Stimulated activated CD8-positive, alpha-beta memory T cell treated with anti-CD3 and anti-CD28 coated beads, Interleukin-12 subunit alpha, Interleukin-12 subunit beta, amount 100 ng/mL, for 24 hours (primary cell): ENCODE measurements around the gene TMEM63C.

ENCODE experiments used
- DNase-seq: peaks from one replicate; pipeline ENCODE4 v3.0.0-alpha.2; 2020; ENCODE audit errors: extremely low read depth

TMEM63C gene

DNA sequence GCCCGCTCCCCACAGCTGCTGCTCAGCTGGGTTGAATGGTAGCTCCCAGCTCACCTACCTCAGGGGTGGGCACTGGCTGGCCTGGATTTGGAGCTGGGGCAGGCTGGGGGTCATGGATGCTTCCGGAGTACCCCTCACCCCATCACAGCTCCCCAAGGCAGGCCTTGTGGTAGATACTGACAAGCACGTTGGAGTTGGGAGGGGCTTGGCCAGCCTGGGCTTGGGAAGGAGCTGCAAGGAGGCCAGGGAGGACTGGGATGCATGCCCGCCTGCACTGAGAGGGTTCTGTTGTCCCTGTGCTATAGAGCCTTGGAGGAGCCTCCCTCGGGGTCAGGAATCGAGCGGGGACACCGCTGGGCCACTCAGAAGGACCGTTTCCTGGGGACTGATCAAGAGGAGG, 14.2 kb downstream of the TMEM63C start:
- DNase-seq, result no peak

GRCh38 chr14:77197988-77198387, 16.4 kb downstream of the TMEM63C start:
- no peak for DNase-seq

DNA sequence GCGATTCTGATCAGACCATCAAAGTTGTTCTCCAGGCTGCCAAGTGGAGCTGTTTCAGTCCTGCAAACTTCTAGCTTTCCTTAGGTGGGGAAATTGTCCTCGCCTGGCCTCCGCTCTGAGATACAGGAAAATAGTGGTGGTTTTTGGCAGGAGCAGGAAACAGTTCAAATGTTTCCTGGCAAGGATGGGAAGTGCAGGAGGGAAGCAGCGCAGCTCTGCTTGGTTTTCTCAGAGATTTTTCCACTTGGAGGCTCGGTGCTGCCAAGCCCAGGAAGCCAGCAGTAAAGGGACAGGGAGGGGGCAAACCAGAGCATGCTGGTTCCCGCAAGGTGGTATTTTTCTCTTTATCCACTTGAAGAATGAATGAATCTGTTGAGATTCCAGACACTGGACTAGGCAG, 17.0 kb downstream of the TMEM63C start:
- DNase-seq, result no peak

DNA sequence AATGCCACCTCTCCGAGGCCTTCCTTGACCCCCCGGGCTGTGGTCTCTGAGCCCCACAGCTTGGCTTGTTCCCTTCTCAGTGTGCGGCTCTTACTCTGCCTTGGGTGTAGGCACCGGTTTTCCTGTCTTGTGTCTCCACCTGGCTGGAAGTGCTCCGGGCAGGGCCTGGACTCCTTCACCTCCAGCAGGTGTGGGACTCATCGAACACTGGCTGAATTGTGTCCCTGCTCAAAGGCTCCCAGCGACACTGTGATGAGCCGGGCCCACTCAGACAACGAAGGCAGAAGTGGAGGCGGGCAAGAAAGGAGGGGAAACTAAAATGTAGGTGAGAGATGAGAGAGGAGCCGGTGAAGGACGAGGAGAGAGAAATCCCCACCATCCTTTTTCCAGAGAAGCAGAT, 18.0 kb downstream of the TMEM63C start:
- DNase-seq, result no peak

DNA sequence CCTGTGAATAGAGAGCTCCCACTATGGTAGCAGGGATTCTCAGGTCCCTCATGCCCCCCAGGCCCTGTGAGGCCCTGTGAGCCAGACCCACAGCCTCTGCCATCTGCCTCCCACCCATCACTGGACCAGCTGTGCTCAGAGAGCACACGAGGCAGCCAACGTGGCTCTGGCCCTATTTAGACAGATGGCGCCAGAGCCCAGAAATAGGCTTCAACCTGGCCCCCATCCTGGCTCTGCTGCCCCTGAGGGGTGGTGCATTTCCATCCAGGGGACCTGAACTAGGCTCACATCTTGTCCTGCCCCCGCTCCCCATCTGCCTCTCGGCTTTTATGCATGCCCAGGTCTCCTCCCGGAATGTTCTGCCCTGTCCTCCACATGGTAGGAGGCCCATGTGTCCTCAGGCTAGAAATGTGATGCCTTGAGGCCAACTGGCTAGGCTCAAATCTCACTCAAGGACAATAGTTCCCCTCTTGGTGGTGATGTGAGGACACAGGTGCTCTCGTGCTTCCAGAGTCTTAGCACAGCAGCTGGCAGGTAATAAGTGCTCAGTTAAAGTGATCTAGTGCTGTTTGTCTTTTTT, 18.9 kb downstream of the TMEM63C start:
- DNase-seq, result no peak

DNA sequence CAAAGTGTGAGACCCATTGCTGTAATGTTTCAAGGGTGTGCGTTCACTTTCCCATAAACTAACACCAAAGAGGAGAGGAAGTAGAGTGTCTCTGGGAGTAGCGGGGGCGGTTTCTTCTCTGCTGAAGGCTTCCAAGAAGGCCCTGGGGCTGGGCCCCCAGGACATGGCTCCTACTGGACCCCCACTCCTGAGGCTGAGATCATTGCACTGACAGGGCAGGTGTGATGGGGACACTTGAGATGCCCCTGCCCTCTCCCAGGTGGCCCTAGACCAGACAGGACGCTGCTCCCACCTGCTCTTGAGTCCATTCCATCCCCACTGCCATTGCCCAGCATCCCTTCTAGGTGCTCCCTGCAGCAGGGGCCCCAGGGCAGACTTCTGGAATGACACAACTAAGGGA, 20.1 kb downstream of the TMEM63C start:
- no peak for DNase-seq

- DNase-seq, result no peak
These were observed 22.2 kb downstream of the TMEM63C start for GRCh38 chr14:77203611-77204458.

- no peak for DNase-seq
These were observed 22.8 kb downstream of the TMEM63C start for GRCh38 chr14:77204459-77204771.

DNA sequence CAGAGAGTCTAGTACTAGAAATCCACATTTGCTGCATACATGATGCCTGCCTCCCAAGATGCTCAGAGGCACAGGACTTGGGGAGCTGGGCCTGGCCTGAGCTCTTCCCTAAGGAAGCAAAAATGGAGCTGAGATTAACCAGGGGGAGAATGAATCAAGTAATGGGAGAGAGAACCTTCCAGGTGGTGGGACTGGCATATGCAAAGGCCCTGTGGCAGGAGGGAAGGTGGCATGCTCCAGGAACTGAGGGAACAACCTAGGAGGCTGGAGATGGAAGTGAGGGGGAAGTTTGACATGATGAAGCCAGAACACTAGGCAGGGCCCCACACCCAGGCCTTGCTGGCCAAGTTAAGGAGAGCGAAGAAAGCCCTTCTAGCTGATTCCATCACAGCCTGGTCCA, 23.3 kb downstream of the TMEM63C start:
- DNase-seq, result no peak

GRCh38 chr14:77205566-77205965, 24.0 kb downstream of the TMEM63C start:
- no peak for DNase-seq

GRCh38 chr14:77206261-77206824, 24.7 kb downstream of the TMEM63C start:
- no peak for DNase-seq

DNA sequence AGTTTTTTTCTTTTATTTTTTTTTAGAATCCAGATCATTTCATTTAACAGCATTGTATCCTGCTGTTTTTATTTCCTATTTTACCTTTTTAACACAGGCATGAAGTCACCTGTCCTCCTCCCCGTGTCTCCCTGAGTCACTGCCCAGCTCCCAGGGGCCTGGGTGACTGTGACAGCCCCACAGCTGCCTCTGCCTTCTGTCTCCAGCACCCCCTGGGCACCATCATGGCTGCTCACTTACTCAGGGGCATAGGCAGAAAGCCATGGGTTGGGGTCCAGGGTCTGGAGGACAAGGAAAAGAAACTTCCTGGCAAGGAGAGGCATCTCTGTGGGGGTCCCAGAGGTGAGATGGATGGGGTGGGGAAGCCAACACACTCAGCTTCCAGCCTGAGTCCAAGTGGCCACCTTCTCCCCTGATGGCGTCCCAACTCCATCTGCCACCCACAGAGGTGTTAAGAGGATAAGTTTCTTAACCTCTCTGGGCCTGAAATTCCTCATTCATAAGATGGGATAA, 25.3 kb downstream of the TMEM63C start:
- no peak for DNase-seq

- DNase-seq, result no peak
These were observed 26.8 kb downstream of the TMEM63C start for GRCh38 chr14:77208291-77208978.

- DNase-seq, result no peak
These were observed 27.4 kb downstream of the TMEM63C start for GRCh38 chr14:77208979-77209318.

DNA sequence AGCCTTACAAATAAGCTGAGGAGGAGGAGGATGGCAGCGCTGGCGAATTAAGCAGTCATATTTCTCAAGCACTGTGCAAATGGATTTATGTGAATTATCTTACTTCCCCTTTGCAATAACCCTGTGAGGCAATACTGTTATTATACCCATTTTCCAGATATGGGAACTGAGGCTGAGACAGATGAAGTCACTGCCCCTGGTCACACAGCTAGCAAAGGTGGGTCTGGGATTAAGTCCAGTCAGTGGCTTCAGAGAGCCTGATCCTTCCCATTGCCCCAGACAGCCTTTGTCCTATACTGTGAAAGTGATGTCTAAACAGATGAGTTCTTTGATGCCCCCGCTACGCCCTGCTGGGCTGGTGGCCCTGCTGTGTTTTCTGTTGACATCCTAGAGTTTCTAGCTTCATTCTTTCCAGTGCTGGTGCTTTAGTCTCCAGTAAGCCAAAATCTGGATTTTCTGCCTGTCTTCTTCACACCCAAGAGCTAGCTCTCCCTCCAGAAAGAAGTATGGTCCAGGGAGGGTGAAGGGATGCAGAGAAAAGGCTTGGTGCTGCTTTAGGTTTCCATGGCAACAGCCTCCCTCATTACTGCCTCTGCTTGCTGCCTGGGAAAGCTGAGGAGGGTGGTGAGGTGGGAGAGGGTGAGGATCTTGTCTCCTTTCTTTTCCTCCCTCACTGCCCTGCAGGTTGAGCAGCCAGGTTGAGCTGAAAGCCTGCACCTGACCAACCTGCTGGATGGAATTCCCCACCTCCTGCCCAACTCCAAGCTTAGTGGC, 30.7 kb downstream of the TMEM63C start:
- DNase-seq, result no peak

DNA sequence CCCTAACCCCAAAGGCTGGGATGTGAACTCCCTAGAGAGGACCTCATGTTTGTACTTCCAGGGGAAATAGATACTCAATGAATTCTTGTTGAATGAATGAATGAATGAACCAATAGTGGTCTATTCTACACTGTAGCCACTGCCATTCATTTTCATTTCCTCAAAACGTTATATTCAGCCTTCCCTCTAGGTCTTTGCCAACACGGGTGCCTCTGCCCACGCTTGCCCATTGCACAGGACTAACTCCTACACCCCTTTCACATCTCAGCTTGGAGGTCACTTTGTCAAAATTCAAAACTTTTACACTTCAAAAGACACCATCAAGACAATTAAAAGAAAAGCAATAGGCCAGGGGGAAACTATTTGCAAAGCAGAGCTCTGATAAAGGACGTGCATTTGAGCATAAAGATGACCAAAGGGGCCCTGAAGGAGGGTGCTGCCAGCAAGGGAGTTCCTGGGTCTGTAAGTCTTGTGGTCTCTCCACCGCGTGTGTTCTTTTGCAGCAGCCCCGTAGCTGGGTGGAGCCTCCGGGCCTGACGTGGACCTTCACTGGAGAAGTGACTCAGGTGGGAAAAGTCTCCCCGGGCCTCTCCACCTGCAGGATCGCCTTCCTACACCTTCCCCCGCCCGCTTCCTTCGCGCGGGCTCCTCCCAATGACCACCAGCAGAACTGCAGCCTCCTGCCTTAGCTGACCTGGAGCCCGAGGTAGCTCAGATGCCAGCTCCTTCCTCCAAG, 31.5 kb downstream of the TMEM63C start:
- no peak for DNase-seq

DNA sequence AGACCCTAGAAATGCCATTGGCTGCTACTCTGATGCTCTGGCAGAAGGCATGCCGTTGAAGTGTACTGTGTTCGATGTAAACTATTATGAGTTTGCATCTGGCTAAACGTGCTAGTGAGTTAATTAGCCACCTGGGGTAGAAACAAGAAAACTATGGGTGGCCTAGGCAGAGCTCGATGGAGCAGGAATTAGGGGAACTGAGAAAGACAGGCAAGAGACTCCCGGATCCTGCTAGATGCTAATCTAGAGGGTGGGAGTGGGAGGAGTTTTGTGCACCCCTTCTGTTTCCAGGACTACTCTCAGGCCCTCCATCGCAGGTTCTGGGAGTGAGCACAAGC, 32.0 kb downstream of the TMEM63C start:
- DNase-seq, result no peak

DNA sequence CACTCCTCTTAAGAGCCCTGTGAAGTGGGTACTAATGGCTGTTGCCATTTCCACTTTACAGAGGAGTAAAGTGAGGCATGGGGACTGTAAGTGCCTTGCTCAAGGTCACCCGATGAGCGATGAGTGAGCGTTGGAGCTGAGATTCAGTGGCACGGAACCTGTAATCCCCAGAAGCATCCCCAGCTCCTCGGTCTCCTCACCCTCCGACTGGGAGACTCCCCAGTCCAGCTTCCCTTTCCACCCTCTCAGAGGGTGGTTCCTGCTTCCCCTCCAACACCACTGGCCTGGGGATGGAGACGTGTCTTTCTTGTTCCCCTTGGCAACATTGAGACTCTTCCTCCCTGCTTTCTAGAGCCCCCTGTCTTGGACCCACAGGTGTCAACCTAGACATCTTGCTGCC, 32.6 kb downstream of the TMEM63C start:
- no peak for DNase-seq

DNA sequence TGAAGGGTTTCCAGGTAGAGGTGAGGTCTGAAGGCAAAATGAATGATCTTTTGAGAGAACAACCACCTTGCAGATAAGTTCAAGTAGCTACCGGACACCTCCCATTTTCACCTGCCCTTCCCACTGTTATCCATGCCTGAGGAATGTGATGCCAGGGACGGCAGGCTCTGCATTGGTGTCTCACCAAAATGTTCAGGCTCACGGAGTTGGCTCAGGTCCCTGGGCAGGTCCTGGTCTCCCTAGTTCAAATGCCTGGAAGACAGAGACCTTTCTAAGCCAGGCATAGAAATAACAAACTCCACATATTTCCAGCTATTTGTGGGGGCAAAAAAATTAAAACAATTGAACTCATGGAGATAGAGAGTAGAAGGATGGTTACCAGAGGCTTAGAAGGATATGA, 36.0 kb downstream of the TMEM63C start:
- DNase-seq, result no peak

DNA sequence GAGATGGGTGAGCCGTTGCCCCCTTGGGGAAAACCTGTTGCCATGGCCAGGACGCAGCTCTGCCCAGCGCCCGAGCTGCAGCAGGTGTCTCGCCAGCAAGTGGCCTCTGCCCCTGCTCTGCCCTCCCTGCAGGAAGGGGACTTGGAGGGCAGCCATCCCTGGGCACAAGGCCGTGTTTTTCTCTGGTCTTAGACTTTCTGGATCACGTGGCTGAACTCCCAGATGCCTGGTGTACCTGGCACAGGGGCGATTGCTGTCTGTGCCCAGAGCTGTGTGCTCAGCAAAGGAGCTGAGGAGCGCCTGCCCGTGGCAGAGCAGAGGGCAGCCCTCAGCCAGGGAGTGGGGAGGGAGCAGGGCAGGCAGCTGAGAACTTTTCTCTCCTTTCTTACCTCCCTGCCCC, 38.0 kb downstream of the TMEM63C start:
- DNase-seq, result no peak

DNA sequence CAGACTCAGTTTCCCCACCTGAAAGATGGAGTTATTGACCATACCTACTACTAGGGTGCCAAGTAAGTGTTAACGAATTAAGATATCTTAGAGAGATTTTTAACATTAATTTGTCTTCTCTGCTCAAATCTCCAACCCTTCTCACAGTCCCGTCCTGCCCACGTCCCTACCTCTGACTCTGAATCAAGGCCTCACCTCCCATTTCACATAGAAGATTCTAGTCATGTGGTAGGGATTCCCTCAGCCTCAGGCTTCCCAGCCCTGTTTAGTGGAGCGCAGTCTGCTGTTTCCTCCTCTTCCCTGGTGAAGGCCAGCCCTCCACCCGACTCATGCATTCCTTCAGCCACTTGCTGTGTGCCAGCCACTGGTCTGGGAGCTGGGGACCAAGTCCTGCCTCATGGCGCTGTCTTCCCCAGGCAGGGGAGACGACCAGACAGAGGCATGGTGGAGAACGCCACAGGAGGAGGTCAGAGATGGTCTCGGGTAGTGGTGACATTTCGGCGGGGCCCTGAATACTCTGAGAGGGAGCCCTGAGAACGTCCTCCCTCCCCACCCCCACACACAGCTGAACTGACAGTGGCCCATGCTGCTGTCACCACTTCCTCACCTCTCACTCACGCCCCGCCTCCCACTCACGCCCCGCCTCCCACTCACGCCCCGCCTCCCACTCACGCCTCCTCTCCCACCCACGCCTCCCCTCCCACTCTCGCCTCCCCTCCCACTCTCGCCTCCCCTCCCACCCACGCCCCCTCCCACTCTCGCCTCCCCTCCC, 38.8 kb downstream of the TMEM63C start:
- no peak for DNase-seq
